Measurements from ENCODE around the gene RBM4. TPM values are rescaled to one million over a fixed set of nuclear protein-coding genes. Genes with fewer than 3 reads are reported as not detected.

The RBM4 gene
- total and polyA plus RNA-seq, 9 of the 15 experiments (the other 6 are each of a cell fraction or from before 2014, with no cell fraction given): 81.6 to 233 (median 122) TPM

DNA sequence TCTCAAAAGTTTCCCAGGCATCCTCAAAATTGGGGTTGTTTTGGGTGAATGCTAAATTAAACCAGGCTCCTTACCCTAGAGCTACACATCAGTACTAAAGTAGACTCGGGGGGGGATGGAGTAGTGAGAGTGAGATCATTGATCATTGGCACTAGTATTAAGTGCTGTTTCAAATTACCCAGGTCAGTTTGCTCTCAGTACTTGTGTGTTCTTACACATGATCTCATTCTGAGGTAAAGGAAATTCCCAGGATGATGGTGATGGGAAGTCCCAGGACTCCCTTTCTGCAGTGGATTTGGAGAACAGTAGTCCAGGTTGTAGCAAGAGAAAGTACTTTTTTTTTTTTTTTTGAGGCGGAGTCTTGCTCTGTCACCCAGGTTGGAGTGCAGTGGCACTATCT lies 12.5 kb downstream of the RBM4 start:
- ATAC-seq (no peak), DNase-seq (ENCODE audit: extremely low read depth in 1 of 4, low spot score in 3 of 4) (no peak), FAIRE-seq (no peak)
- Histone ChIP-seq H3K27me3 (ENCODE audit: control insufficient read depth in 2 of 2, insufficient read depth in 2 of 2, low read length in 2 of 2) (no peaks in the 10 kb centered on the region), H3K4me1 (replicated peaks in 1 of 2; ENCODE audit: control insufficient read depth in 2 of 2, insufficient read depth in 2 of 2, low read length in 2 of 2) (peaks cover 0 to 9% of the 10 kb centered on the region in 2 experiments; a peak in 2 of 5 replicates), H3K4me3 (no peak overlapping the region), H3K4me2 (ENCODE audit: insufficient read depth, low read length) (no peak overlapping the region), H3K9ac (ENCODE audit: insufficient read depth in 1 of 2, low read depth in 2 of 2, low read length in 2 of 2) (no peak overlapping the region), H4K20me1 (replicated peaks; ENCODE audit: control insufficient read depth, insufficient read depth, low read length) (peaks cover 13% of the 10 kb centered on the region), H2AFZ (ENCODE audit: low read depth, low read length) (no peak overlapping the region), H3K27ac (ENCODE audit: extremely low read depth, low read depth, low read length) (no peak overlapping the region), H3K79me2 (ENCODE audit: control insufficient read depth, insufficient read depth, low read length) (peaks cover 79% of the 10 kb centered on the region), H3K36me3 (ENCODE audit: control insufficient read depth, insufficient read depth, low read length) (peaks cover 60% of the 10 kb centered on the region), H3K9me1 (ENCODE audit: control insufficient read depth, insufficient read depth, low read length) (no peaks in the 10 kb centered on the region), H3K9me3 (replicated peaks; ENCODE audit: control insufficient read depth, insufficient read depth, low read depth, low read length) (no peaks in the 10 kb centered on the region)
- in situ Hi-C loops (cut with MboI): no loop called here
- ChIA-PET CTCF (ENCODE audit: low intra/inter-chr PET ratio) (no interaction called here), POLR2A (interaction anchor here (0.6 to 11.6 kb wide), 4 partner anchors 11 to 132 kb away, joined by 3 to 139 read pairs (median 43); partner anchors contain the start of gene RBM4)
- WGBS (ENCODE audit: insufficient coverage, low coverage, missing lambda C conversion rate): 83% methylated on average over 2 of the region's 2 CpGs
- intact Hi-C loops (cut with micrococcal nuclease): no loop called here
- BruUV-seq (replicated peaks): no TSS peak
- TF ChIP-seq POLR2A (conservative IDR thresholded peaks at IDR 0.05) (0 out of 2 replicates have a peak, but pooled peaks have one; percentile 18), POLR2B (IDR thresholded peaks at IDR 0.05; ENCODE audit: low read depth, partially characterized antibody) (peak; percentile 11), MAFG (tag; conservative IDR thresholded peaks at IDR 0.05) (no peak), RFX7 (CRISPR knock-in tag; IDR thresholded peaks at IDR 0.05) (no peak), MTA2 (IDR thresholded peaks at IDR 0.05; ENCODE audit: low read depth) (no peak), REST (IDR thresholded peaks at IDR 0.05; ENCODE audit: borderline replicate concordance) (no peak), REST (CRISPR knock-in tag; IDR thresholded peaks at IDR 0.05; ENCODE audit: low read depth) (no peak), BRF2 (IDR thresholded peaks at IDR 0.05; ENCODE audit: borderline replicate concordance, insufficient read depth, insufficient read length) (no peak), ZNF134 (CRISPR knock-in tag; conservative IDR thresholded peaks at IDR 0.05) (no peak)
- TF ChIP-seq, protein P1, sequence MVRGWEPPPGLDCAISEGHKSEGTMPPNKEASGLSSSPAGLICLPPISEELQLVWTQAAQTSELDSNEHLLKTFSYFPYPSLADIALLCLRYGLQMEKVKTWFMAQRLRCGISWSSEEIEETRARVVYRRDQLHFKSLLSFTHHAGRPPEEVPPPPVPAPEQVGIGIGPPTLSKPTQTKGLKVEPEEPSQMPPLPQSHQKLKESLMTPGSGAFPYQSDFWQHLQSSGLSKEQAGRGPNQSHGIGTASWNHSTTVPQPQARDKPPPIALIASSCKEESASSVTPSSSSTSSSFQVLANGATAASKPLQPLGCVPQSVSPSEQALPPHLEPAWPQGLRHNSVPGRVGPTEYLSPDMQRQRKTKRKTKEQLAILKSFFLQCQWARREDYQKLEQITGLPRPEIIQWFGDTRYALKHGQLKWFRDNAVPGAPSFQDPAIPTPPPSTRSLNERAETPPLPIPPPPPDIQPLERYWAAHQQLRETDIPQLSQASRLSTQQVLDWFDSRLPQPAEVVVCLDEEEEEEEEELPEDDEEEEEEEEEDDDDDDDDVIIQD (CRISPR knock-in tag; IDR thresholded peaks at IDR 0.05): no peak
